Right atrium auricular region (tissue), 2 donors: ENCODE data around the gene VAT1L. TPM values are rescaled to one million over a fixed set of nuclear protein-coding genes. Genes with fewer than 3 reads are reported as not detected.

Source experiments
- DNase-seq: peaks from one replicate; pipeline ENCODE4 v3.0.0-alpha.2; 2019; ENCODE audit warnings: low spot score
- H3K27ac ChIP-seq, 2 donors: fragments of 200-600 bp; sonication (generic); 1 replicate in 1 of 2; 2 replicates in 1 of 2; pipeline ENCODE4 v1.5.1; 2016 to 2019
- H3K27me3 ChIP-seq, 2 donors: fragments of 200-600 bp; sonication (generic); one replicate each; pipeline versions ENCODE4 v1.5.1 to v1.6.0; 2017 to 2019
- H3K36me3 ChIP-seq: fragments of 200-600 bp; sonication (generic); one replicate; pipeline ENCODE4 v1.5.1; 2016
- H3K4me1 ChIP-seq, 2 donors: fragments of 200-600 bp; sonication (generic); one replicate each; pipeline versions ENCODE4 v1.5.1 to v1.6.0; 2017 to 2019
- H3K4me3 ChIP-seq, 2 donors: fragments of 200-600 bp; sonication (generic); 1 replicate in 1 of 2; 2 replicates in 1 of 2; pipeline ENCODE4 v1.5.1; 2017 to 2019; ENCODE audit warnings: mild to moderate bottlenecking in 1 of 2, moderate library complexity in 1 of 2
- H3K9me3 ChIP-seq, 2 donors: fragments of 200-600 bp; sonication (generic); one replicate each; pipeline ENCODE4 v1.5.1; 2019
- CTCF ChIP-seq, 2 donors: fragments of 200-600 bp; sonication (generic); IDR thresholded peaks; one replicate each; pipeline ENCODE4 v1.5.1; 2019; ENCODE audit warnings: antibody characterized with exemption in 2 of 2
- total RNA-seq, 2 donors: library from RNA; depleted of rRNA; stranded (reverse); fragments of >200 nt; gene quantifications; one replicate each; pipeline ENCODE4 v1.1.0, GENCODE V29; 2016

The VAT1L gene
- total RNA-seq, 2 donors from 2014 or later: 10.3 to 20.6 TPM

GRCh38 chr16:77970371-77970770, 182.0 kb downstream of the VAT1L start:
- no peaks in the 10 kb centered on the region for H3K4me1 ChIP-seq
- DNase-seq: no peak
- no peaks in the 10 kb centered on the region for H3K9me3 ChIP-seq

GRCh38 chr16:77971306-77972061, 183.1 kb downstream of the VAT1L start:
- H3K36me3 ChIP-seq: no peaks in the 10 kb centered on the region

More at GRCh38 chr16:77970371-77970770, 182.0 kb downstream of the VAT1L start:
- no peaks in the 10 kb centered on the region for H3K27me3 ChIP-seq
- no peak overlapping the region for H3K4me3 ChIP-seq
- no peak overlapping the region for H3K27ac ChIP-seq
- TF ChIP-seq CTCF (IDR thresholded peaks at IDR 0.05): no peak
- H3K36me3 ChIP-seq: no peaks in the 10 kb centered on the region

GRCh38 chr16:77972062-77972392, 183.7 kb downstream of the VAT1L start:
- Histone ChIP-seq H3K4me1 (no peaks in the 10 kb centered on the region), H3K9me3 (no peaks in the 10 kb centered on the region), H3K4me3 (no peak overlapping the region), H3K27ac (no peak overlapping the region), H3K27me3 (no peaks in the 10 kb centered on the region), H3K36me3 (no peaks in the 10 kb centered on the region)
- TF ChIP-seq CTCF (IDR thresholded peaks at IDR 0.05): no peak
- DNase-seq: no peak

More at GRCh38 chr16:77971306-77972061, 183.1 kb downstream of the VAT1L start:
- peak; percentile 67 to 91 for TF ChIP-seq CTCF (IDR thresholded peaks at IDR 0.05)
- Histone ChIP-seq H3K4me3 (no peak overlapping the region), H3K9me3 (no peaks in the 10 kb centered on the region), H3K27me3 (no peaks in the 10 kb centered on the region), H3K4me1 (no peaks in the 10 kb centered on the region), H3K27ac (no peak overlapping the region)
- peak; percentile 88 for DNase-seq

- no peaks in the 10 kb centered on the region for H3K36me3 ChIP-seq
- DNase-seq: no peak
- no peak overlapping the region for H3K4me3 ChIP-seq
- no peak for TF ChIP-seq CTCF (IDR thresholded peaks at IDR 0.05)
- no peak overlapping the region for H3K27ac ChIP-seq
- H3K4me1 ChIP-seq: no peaks in the 10 kb centered on the region
- no peaks in the 10 kb centered on the region for H3K9me3 ChIP-seq
- no peaks in the 10 kb centered on the region for H3K27me3 ChIP-seq
Observed at GRCh38 chr16:77974883-77975282, 186.5 kb downstream of the VAT1L start.

GRCh38 chr16:77975942-77976341, 187.6 kb downstream of the VAT1L start:
- TF ChIP-seq CTCF (IDR thresholded peaks at IDR 0.05): no peak

GRCh38 chr16:77977339-77977738, 189.0 kb downstream of the VAT1L start:
- DNase-seq: no peak

More at GRCh38 chr16:77975942-77976341, 187.6 kb downstream of the VAT1L start:
- H3K27me3 ChIP-seq: no peaks in the 10 kb centered on the region
- H3K27ac ChIP-seq: no peak overlapping the region
- H3K36me3 ChIP-seq: no peaks in the 10 kb centered on the region
- H3K4me1 ChIP-seq: no peaks in the 10 kb centered on the region
- no peaks in the 10 kb centered on the region for H3K9me3 ChIP-seq
- DNase-seq: no peak
- no peak overlapping the region for H3K4me3 ChIP-seq

More at GRCh38 chr16:77977339-77977738, 189.0 kb downstream of the VAT1L start:
- Histone ChIP-seq H3K36me3 (no peaks in the 10 kb centered on the region), H3K9me3 (no peaks in the 10 kb centered on the region), H3K4me3 (no peak overlapping the region), H3K27me3 (no peaks in the 10 kb centered on the region), H3K4me1 (no peaks in the 10 kb centered on the region), H3K27ac (no peak overlapping the region)
- no peak for TF ChIP-seq CTCF (IDR thresholded peaks at IDR 0.05)
